Measurements from ENCODE around the gene DTL.

The DTL gene

GRCh38 chr1:212127221-212127620, 91.7 kb downstream of the DTL start:
- no peak for FAIRE-seq

- no peak for FAIRE-seq
Observed at GRCh38 chr1:212129781-212130180, 94.2 kb downstream of the DTL start.

GRCh38 chr1:212132025-212132424, 96.5 kb downstream of the DTL start:
- no peak for FAIRE-seq

- no peak for FAIRE-seq
Observed at GRCh38 chr1:212133319-212133718, 97.8 kb downstream of the DTL start.

GRCh38 chr1:212135166-212135565, 99.6 kb downstream of the DTL start:
- FAIRE-seq, result no peak

GRCh38 chr1:212137854-212138253, 102.3 kb downstream of the DTL start:
- FAIRE-seq, result no peak

GRCh38 chr1:212138457-212138856, 102.9 kb downstream of the DTL start:
- FAIRE-seq, result no peak

- FAIRE-seq, result no peak
Observed at GRCh38 chr1:212139526-212140135, 104.1 kb downstream of the DTL start.

GRCh38 chr1:212141404-212141803, 105.9 kb downstream of the DTL start:
- no peak for FAIRE-seq

GRCh38 chr1:212142883-212143530, 107.5 kb downstream of the DTL start:
- no peak for FAIRE-seq

GRCh38 chr1:212147581-212148033, 112.1 kb downstream of the DTL start:
- no peak for FAIRE-seq

GRCh38 chr1:212149566-212149965, 114.0 kb downstream of the DTL start:
- FAIRE-seq, result no peak

GRCh38 chr1:212152308-212152693, 116.8 kb downstream of the DTL start:
- no peak for FAIRE-seq

- no peak for FAIRE-seq
Observed at GRCh38 chr1:212152869-212153268, 117.3 kb downstream of the DTL start.

- no peak for FAIRE-seq
Observed at GRCh38 chr1:212153635-212154034, 118.1 kb downstream of the DTL start.

Measured in endometrium (tissue), 2 donors.